ENCODE results near the gene LRRC7. TPM values are rescaled to one million over a fixed set of nuclear protein-coding genes. Genes with fewer than 3 reads are reported as not detected.

The LRRC7 gene
- total and polyA plus RNA-seq, 2 of the 8 experiments (the other 6 are each of a cell fraction or from before 2014, with no cell fraction given), result 0.03 to 0.17 TPM

GRCh38 chr1:69611316-69611715 lies 43.6 kb downstream of the LRRC7 start:
- H3K36me3 ChIP-seq (ENCODE audit: control insufficient read depth in 2 of 4, insufficient read depth in 4 of 4, low read length in 3 of 4), result no peaks in the 10 kb centered on the region
- no peak overlapping the region for H2BK5ac ChIP-seq (ENCODE audit: low read depth, low read length)
- no peak overlapping the region for H3K4me3 ChIP-seq (ENCODE audit: extremely low read depth in 1 of 4, insufficient read depth in 2 of 4, low read depth in 3 of 4, low read length in 4 of 4)
- H3K56ac ChIP-seq (replicated peaks; ENCODE audit: insufficient read length, low read depth, low read length), result no peak overlapping the region
- no peaks in the 10 kb centered on the region for H3K79me2 ChIP-seq (ENCODE audit: control insufficient read depth in 1 of 2, insufficient read depth in 2 of 2, low read length in 2 of 2)
- H2BK120ac ChIP-seq (replicated peaks; ENCODE audit: low read depth, low read length), result no peak overlapping the region
- H4K91ac ChIP-seq (replicated peaks; ENCODE audit: insufficient read length, low read length), result no peak overlapping the region
- FAIRE-seq (no peak), DNase-seq (ENCODE audit: low read depth in 1 of 2, low spot score in 2 of 2) (no peak)
- H2AK5ac ChIP-seq (ENCODE audit: low read depth, low read length), result no peak overlapping the region
- POLR2A ChIA-PET (ENCODE audit: partially characterized antibody), result no interaction called here
- no peaks in the 10 kb centered on the region for H3K23me2 ChIP-seq (ENCODE audit: low read depth, low read length)
- H4K8ac ChIP-seq (ENCODE audit: extremely low read depth, insufficient read depth, low read length), result no peak overlapping the region
- no peak overlapping the region for H2BK20ac ChIP-seq (ENCODE audit: low read length)
- H3K27ac ChIP-seq (ENCODE audit: low read depth, low read length), result no peak overlapping the region
- H3K9me3 ChIP-seq (ENCODE audit: insufficient read depth in 2 of 2, low read depth in 1 of 2, low read length in 1 of 2), result no peaks in the 10 kb centered on the region
- no peak overlapping the region for H3K4ac ChIP-seq (replicated peaks; ENCODE audit: insufficient read length, low read depth, low read length)
- CTCF ChIA-PET (ENCODE audit: partially characterized antibody), result no interaction called here
- H2BK12ac ChIP-seq (ENCODE audit: low read depth, low read length), result no peak overlapping the region
- no peak overlapping the region for H3K9ac ChIP-seq (replicated peaks in 1 of 4; ENCODE audit: extremely low read depth in 1 of 4, low read depth in 3 of 4, low read length in 3 of 4)
- WGBS, 2 experiments (ENCODE audit: extremely low coverage in 1 of 2, insufficient coverage in 1 of 2, insufficient read length in 1 of 2, insufficient replicate concordance in 2 of 2, low coverage in 1 of 2, low lambda C conversion rate in 2 of 2, missing lambda C conversion rate in 1 of 2), result 87% methylated on average over 3 of the region's 3 CpGs; no CpG with 5 or more reads in 1 of the 2 experiments
- no peaks in the 10 kb centered on the region for H3K27me3 ChIP-seq (replicated peaks in 1 of 4; ENCODE audit: control insufficient read depth in 3 of 4, extremely low read depth in 1 of 4, insufficient read depth in 3 of 4, low read length in 3 of 4)
- H3K79me1 ChIP-seq (ENCODE audit: low read depth, low read length), result no peaks in the 10 kb centered on the region
- H4K5ac ChIP-seq (ENCODE audit: insufficient read length, low read depth, low read length), result no peak overlapping the region
- no peaks in the 10 kb centered on the region for H4K20me1 ChIP-seq (replicated peaks in 1 of 2; ENCODE audit: control insufficient read depth in 1 of 2, insufficient read depth in 2 of 2, low read length in 2 of 2)
- H2BK15ac ChIP-seq (ENCODE audit: low read length), result no peak overlapping the region
- 0 out of 2 replicates have a peak overlapping the region, but pooled peaks have one; percentile 7 for H2AFZ ChIP-seq (ENCODE audit: low read length)
- H3K4me2 ChIP-seq (ENCODE audit: insufficient read depth in 1 of 2, low read depth in 2 of 2, low read length in 2 of 2), result no peak overlapping the region
- no peaks in the 10 kb centered on the region for H3K4me1 ChIP-seq (replicated peaks in 1 of 4; ENCODE audit: control insufficient read depth in 3 of 4, insufficient read depth in 4 of 4, low read length in 3 of 4)
- H3K14ac ChIP-seq (ENCODE audit: insufficient read length), result no peak overlapping the region
- no peak overlapping the region for H3K18ac ChIP-seq (ENCODE audit: extremely low read depth, low read length)
- H3K23ac ChIP-seq (ENCODE audit: insufficient read length), result no peak overlapping the region
- TF ChIP-seq KDM5A (IDR thresholded peaks at IDR 0.05; ENCODE audit: low read length) (no peak), TAF1 (IDR thresholded peaks at IDR 0.05; ENCODE audit: low read depth, low read length) (no peak), JUN (IDR thresholded peaks at IDR 0.05; ENCODE audit: low read depth, low read length) (no peak), RFX5 (IDR thresholded peaks at IDR 0.05; ENCODE audit: borderline replicate concordance, low read depth, low read length) (no peak), MAFK (IDR thresholded peaks at IDR 0.05; ENCODE audit: low read depth, low read length) (no peak), ZNF274 (IDR thresholded peaks at IDR 0.05; ENCODE audit: borderline replicate concordance, extremely low read depth, low read length) (no peak), NRF1 (IDR thresholded peaks at IDR 0.05; ENCODE audit: low read depth, low read length) (no peak), PHF8 (conservative IDR thresholded peaks at IDR 0.05; ENCODE audit: low read depth, low read length) (no peak), CTCF (IDR thresholded peaks at IDR 0.05; ENCODE audit: control extremely low read depth in 1 of 3, insufficient read depth in 1 of 3, low read depth in 1 of 3, low read length in 3 of 3) (no peak), RBBP5 (IDR thresholded peaks at IDR 0.05; ENCODE audit: borderline replicate concordance, low read depth, low read length) (no peak), BACH1 (IDR thresholded peaks at IDR 0.05; ENCODE audit: low read length) (no peak), HDAC6 (IDR thresholded peaks at IDR 0.05; ENCODE audit: low read depth, low read length) (no peak)
